ENCODE results near the gene TMC7.

- no peak for TF ChIP-seq CTCF (IDR thresholded peaks at IDR 0.05)
- no peak for TF ChIP-seq EP300 (IDR thresholded peaks at IDR 0.05)
These were observed 122.3 kb downstream of the TMC7 start for GRCh38 chr16:19105891-19106624.

Data from ovary (tissue), 3 donors.